Caco-2 (cell line): ENCODE results near the gene GRIN1. TPM values are rescaled to one million over a fixed set of nuclear protein-coding genes. Genes with fewer than 3 reads are reported as not detected.

Experiments
- BruUV-seq: library from RNA; stranded (reverse); fragments of 400-500 nt; replicated peaks from 2 replicates; lab custom pipeline; 2021; lab: Mats Ljungman, UMichigan
- CTCF ChIA-PET: fragments of 300-600 bp; sonication (Branson Sonifier 250); formaldehyde crosslinking; loops from one replicate; lab custom pipeline; 2022; ENCODE audit warnings: antibody characterized with exemption; lab: Charles Lee
- POLR2A ChIA-PET: fragments of 300-600 bp; sonication (Branson Sonifier 250); formaldehyde crosslinking; loops from one replicate; lab custom pipeline; 2022; ENCODE audit warnings: antibody characterized with exemption; lab: Charles Lee
- DNase-seq, 2 experiments: peaks; one replicate each; pipeline versions ENCODE4 v3.0.0 to v3.0.0-alpha.2; 2020 to 2022
- H3K27me3 ChIP-seq: replicated peaks from 2 replicates; pipeline ENCODE4 v1.6.0; 2011; ENCODE audit warnings: low read length; ENCODE audit not compliant: control insufficient read depth, insufficient read depth
- H3K36me3 ChIP-seq: 2 replicates; pipeline ENCODE4 v1.5.1; 2011; ENCODE audit warnings: low read length; ENCODE audit not compliant: control insufficient read depth, insufficient read depth
- H3K4me1 ChIP-seq: fragments of 250-450 bp; sonication (Bioruptor Pico); 2 replicates; pipeline ENCODE4 v1.5.1; 2020; ENCODE audit warnings: mild to moderate bottlenecking
- H3K4me3 ChIP-seq: 2 replicates; pipeline ENCODE4 v1.5.1; 2011; ENCODE audit warnings: low read depth, mild to moderate bottlenecking, control low read depth, low read length
- H3K9me3 ChIP-seq: fragments of 250-450 bp; sonication (Bioruptor Pico); 2 replicates; pipeline ENCODE4 v1.5.1; 2020; ENCODE audit warnings: mild to moderate bottlenecking, moderate library complexity
- H3K27ac Mint-ChIP-seq: one replicate; pipeline ENCODE4 v1.8.0; 2022; ENCODE audit warnings: mixed read lengths; ENCODE audit not compliant: unreplicated experiment
- H3K27me3 Mint-ChIP-seq: one replicate; pipeline ENCODE4 v1.8.0; 2022; ENCODE audit warnings: mixed read lengths; ENCODE audit not compliant: insufficient read depth, unreplicated experiment
- H3K36me3 Mint-ChIP-seq: one replicate; pipeline ENCODE4 v1.8.0; 2022; ENCODE audit warnings: mild to moderate bottlenecking, mixed read lengths; ENCODE audit not compliant: insufficient read depth, unreplicated experiment
- H3K4me1 Mint-ChIP-seq: one replicate; pipeline ENCODE4 v1.8.0; 2022; ENCODE audit warnings: low read depth, mixed read lengths; ENCODE audit not compliant: unreplicated experiment
- H3K4me3 Mint-ChIP-seq: one replicate; pipeline ENCODE4 v1.8.0; 2022; ENCODE audit warnings: mild to moderate bottlenecking, moderate library complexity, mixed read lengths; ENCODE audit not compliant: unreplicated experiment
- H3K9me3 Mint-ChIP-seq: one replicate; pipeline ENCODE4 v1.8.0; 2022; ENCODE audit warnings: mixed read lengths; ENCODE audit not compliant: unreplicated experiment
- intact Hi-C: fragments of 100-400 bp; cut with micrococcal nuclease; formaldehyde crosslinking; loops from one replicate; pipeline ENCODE4 v1.10.0; 2022; ENCODE audit not compliant: unreplicated experiment
- total RNA-seq: library from RNA; stranded (reverse); gene quantifications from 2 replicates; pipeline ENCODE4 v1.2.3, GENCODE V29; 2022
- TF ChIP-seq, protein P1 (sequence below), 2 experiments: fragments of 200-600 bp in 1 of 2; IDR thresholded peaks; 1 replicate in 1 of 2; 2 replicates in 1 of 2; pipeline versions ENCODE4 v1.5.1 to v1.8.0; 2011 to 2022; ENCODE audit warnings: antibody characterized with exemption in 1 of 2, control low read depth in 1 of 2, inconsistent platforms in 1 of 2, low read depth in 1 of 2, low read length in 1 of 2, mild to moderate bottlenecking in 1 of 2, moderate library complexity in 1 of 2; ENCODE audit not compliant: insufficient read depth in 1 of 2, severe bottlenecking in 1 of 2, unreplicated experiment in 1 of 2

GRIN1 gene
- total RNA-seq, 1 experiment from 2014 or later = 3.7 TPM

DNA sequence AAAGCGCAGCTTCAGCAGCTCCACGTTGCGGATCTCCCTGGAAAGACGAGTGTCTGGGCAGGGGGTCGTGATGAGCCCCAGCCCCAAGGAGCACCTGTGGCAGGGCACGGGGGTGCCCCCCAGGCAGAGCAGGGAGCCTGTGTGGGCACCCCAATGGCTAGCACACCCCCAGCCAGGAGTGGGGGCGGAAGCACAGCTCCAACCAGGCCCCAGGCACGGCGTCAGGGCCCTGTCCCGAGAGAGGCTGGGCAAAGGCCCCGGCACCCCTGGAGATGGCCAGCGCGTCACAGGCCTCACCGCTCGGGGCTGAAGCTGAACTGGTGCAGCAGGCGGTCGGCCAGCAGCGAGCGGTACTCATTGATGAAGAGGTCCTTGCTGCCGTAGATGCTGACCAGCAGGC is 41.5 kb downstream of the GRIN1 start:
- no peaks in the 10 kb centered on the region for H3K4me1 ChIP-seq
- H3K36me3 ChIP-seq = peaks cover 1% of the 10 kb centered on the region
- TF ChIP-seq, protein P1, sequence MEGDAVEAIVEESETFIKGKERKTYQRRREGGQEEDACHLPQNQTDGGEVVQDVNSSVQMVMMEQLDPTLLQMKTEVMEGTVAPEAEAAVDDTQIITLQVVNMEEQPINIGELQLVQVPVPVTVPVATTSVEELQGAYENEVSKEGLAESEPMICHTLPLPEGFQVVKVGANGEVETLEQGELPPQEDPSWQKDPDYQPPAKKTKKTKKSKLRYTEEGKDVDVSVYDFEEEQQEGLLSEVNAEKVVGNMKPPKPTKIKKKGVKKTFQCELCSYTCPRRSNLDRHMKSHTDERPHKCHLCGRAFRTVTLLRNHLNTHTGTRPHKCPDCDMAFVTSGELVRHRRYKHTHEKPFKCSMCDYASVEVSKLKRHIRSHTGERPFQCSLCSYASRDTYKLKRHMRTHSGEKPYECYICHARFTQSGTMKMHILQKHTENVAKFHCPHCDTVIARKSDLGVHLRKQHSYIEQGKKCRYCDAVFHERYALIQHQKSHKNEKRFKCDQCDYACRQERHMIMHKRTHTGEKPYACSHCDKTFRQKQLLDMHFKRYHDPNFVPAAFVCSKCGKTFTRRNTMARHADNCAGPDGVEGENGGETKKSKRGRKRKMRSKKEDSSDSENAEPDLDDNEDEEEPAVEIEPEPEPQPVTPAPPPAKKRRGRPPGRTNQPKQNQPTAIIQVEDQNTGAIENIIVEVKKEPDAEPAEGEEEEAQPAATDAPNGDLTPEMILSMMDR (IDR thresholded peaks at IDR 0.05; ENCODE audit: insufficient read depth in 1 of 2, low read depth in 1 of 2, low read length in 1 of 2, severe bottlenecking in 1 of 2, unreplicated experiment in 1 of 2) = no peak
- POLR2A ChIA-PET = no interaction called here
- Mint-ChIP-seq H3K4me3 (no peak overlapping the region), H3K27me3 (no peaks in the 10 kb centered on the region), H3K9me3 (no peaks in the 10 kb centered on the region), H3K36me3 (peaks cover 42% of the 10 kb centered on the region), H3K27ac (no peak overlapping the region), H3K4me1 (no peaks in the 10 kb centered on the region)
- BruUV-seq = no TSS peak
- H3K4me3 ChIP-seq = no peak overlapping the region
- no peaks in the 10 kb centered on the region for H3K27me3 ChIP-seq
- H3K9me3 ChIP-seq = no peaks in the 10 kb centered on the region
- intact Hi-C loops = no loop called here
- CTCF ChIA-PET = interaction anchor here (0.6 kb wide), 1 partner anchor 29 kb away, joined by 5 read pairs; no protein-coding TSS in a partner anchor
- DNase-seq = no peak

DNA sequence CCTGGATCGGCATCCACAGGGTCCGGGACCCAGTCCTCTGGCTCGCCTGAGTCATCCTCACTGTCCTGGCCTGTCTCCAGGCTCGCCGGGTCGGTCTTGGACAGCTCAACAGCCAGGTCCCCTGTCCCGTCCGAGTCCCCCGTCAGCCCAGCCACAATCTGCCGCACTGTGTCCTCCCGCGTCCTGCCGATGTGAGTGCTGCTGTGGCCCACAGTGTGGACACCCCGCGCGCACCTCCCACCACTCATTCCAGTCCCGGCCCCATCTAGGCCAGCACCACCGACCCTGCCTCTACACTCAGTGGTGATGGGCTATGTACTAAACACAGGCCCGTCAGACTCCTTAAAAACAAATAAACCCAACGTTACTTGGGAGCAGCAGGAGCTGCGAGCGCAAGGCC is 42.7 kb downstream of the GRIN1 start:
- peaks cover 2% of the 10 kb centered on the region for H3K4me1 Mint-ChIP-seq
- TF ChIP-seq, protein P1 (IDR thresholded peaks at IDR 0.05; ENCODE audit: insufficient read depth in 1 of 2, low read depth in 1 of 2, low read length in 1 of 2, severe bottlenecking in 1 of 2, unreplicated experiment in 1 of 2) = no peak
- H3K9me3 Mint-ChIP-seq = no peaks in the 10 kb centered on the region
- Histone ChIP-seq H3K36me3 (peaks cover 2% of the 10 kb centered on the region), H3K27me3 (no peaks in the 10 kb centered on the region), H3K9me3 (no peaks in the 10 kb centered on the region), H3K4me3 (no peak overlapping the region), H3K4me1 (no peaks in the 10 kb centered on the region)
- BruUV-seq = no TSS peak
- ChIA-PET CTCF (no interaction called here), POLR2A (no interaction called here)
- no peak overlapping the region for H3K4me3 Mint-ChIP-seq
- intact Hi-C loops = no loop called here
- no peak overlapping the region for H3K27ac Mint-ChIP-seq
- H3K36me3 Mint-ChIP-seq = peaks cover 34% of the 10 kb centered on the region
- H3K27me3 Mint-ChIP-seq = no peaks in the 10 kb centered on the region
- DNase-seq = no peak

DNA sequence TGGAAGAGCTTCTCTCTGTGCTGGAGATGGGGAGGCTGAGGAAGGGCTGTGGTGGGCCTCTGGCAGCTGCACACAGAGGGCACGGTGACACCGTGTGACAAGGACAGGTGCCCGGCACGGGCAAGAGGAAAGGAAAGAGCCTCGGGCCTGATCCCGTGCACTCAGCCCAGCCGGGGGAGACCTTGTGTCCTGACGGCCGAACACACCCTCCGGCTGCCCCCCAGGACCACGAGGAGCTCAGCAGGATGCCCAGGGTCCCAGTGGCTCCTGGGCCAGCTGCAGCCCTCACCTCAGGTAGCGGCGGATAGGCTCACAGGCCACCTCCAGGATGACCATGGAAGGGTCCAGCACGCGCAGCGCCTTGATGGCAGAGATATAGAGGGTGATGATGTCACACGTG is 43.9 kb downstream of the GRIN1 start:
- no peaks in the 10 kb centered on the region for H3K9me3 ChIP-seq
- H3K4me1 ChIP-seq = peaks cover 7% of the 10 kb centered on the region; the same call in 1 of the 2 replicates
- peaks cover 37% of the 10 kb centered on the region for H3K36me3 Mint-ChIP-seq
- intact Hi-C loops = no loop called here
- CTCF ChIA-PET = interaction anchor here (0.8 kb wide), 1 partner anchor 42 kb away, joined by 3 read pairs; no protein-coding TSS in a partner anchor
- no peaks in the 10 kb centered on the region for H3K9me3 Mint-ChIP-seq
- no peak overlapping the region for H3K4me3 ChIP-seq
- DNase-seq = no peak
- H3K27ac Mint-ChIP-seq = no peak overlapping the region
- H3K27me3 ChIP-seq = no peaks in the 10 kb centered on the region
- no TSS peak for BruUV-seq
- H3K27me3 Mint-ChIP-seq = no peaks in the 10 kb centered on the region
- H3K36me3 ChIP-seq = peaks cover 2% of the 10 kb centered on the region
- TF ChIP-seq, protein P1 (IDR thresholded peaks at IDR 0.05; ENCODE audit: insufficient read depth in 1 of 2, low read depth in 1 of 2, low read length in 1 of 2, severe bottlenecking in 1 of 2, unreplicated experiment in 1 of 2) = no peak
- H3K4me3 Mint-ChIP-seq = no peak overlapping the region
- POLR2A ChIA-PET = no interaction called here
- H3K4me1 Mint-ChIP-seq = peaks cover 13% of the 10 kb centered on the region
